GM10266 (cell line): ENCODE data around the gene DLX1.

ENCODE experiments used
- DNase-seq: peaks from one replicate; pipeline ENCODE4 v3.0.0; 2012; ENCODE audit errors: extremely low spot score
- CTCF ChIP-seq: IDR thresholded peaks from 2 replicates; pipeline ENCODE4 v1.5.1; 2012; ENCODE audit warnings: mild to moderate bottlenecking, low read depth; ENCODE audit not compliant: control insufficient read depth, insufficient read depth; ENCODE audit errors: missing control alignments

DLX1 gene

GRCh38 chr2:172096626-172097547, 11.6 kb downstream of the DLX1 start:
- peak; percentile 45 for DNase-seq
- no peak for TF ChIP-seq CTCF

DNA sequence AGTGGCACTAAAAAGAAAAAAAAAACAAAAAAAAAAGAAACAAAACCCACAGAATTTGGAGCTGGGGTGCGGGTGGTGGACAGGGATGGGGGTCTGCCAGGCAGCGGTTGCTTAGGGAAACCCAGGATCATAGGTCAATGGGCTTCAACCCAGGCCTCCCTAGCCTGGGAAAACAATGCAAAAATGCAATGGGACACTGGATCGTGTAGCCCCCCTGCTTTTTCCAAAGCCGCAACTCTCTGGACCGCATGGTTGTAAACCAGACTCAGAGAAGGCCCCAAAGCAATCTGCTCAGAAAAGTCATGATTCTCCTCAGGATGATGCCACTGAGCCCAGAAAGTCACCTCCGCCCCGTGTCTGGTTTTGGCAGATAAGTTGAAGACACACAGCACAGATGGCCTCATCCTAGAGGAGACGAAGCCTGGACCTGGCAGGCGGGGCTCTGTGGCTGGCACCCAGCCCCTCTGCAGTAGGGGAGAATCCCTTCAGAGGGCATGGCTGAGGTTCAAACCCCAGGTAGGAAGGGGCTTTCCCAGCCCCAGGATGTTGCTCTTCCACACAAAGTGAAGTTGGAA, 12.3 kb downstream of the DLX1 start:
- TF ChIP-seq CTCF: no peak
- DNase-seq: peak; percentile 33

GRCh38 chr2:172098287-172098649, 13.0 kb downstream of the DLX1 start:
- peak; percentile 32 for DNase-seq

DNA sequence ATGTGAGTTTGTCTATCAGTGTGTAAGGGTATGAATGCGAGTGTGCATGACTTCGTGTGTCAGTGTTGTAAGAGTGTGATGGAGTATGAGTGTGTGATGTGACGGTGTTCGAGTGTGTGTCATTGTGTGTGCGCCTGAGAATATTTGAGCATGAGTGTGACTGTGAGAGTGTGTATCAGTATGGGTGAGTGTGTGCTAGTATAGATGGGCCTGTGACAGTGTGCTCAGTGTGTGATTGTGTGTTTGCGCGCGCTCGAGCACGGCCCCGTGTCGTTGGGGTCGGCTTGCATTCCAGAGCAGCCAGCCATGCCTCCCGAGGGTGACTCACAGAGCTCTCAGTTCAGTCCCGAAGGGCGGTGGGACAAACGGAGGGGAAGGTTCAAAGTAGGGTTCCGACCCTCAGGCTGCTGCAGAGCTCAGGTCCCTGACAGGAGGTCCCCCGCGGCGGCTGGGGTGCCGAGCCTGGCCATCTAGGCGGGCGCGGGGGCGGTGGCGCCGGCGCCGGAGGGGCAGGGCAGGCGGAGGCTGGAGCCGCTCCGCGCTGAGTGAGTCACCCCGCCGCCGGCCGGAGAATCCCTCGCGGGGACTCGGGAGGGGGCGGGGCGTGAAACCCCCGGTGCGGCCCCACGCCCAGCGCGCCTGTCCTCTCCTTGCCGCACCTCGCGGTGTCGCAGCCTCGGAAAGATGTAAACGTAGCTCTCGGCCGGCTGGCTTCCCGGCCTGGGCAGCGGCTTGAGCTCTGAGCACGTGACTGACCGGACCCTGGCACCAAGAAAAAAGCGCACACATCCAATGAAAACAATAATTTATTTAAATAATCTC, 13.6 kb downstream of the DLX1 start:
- TF ChIP-seq CTCF: no peak
- DNase-seq: peak; percentile 71

More at GRCh38 chr2:172098287-172098649, 13.0 kb downstream of the DLX1 start:
- TF ChIP-seq CTCF: no peak

DNA sequence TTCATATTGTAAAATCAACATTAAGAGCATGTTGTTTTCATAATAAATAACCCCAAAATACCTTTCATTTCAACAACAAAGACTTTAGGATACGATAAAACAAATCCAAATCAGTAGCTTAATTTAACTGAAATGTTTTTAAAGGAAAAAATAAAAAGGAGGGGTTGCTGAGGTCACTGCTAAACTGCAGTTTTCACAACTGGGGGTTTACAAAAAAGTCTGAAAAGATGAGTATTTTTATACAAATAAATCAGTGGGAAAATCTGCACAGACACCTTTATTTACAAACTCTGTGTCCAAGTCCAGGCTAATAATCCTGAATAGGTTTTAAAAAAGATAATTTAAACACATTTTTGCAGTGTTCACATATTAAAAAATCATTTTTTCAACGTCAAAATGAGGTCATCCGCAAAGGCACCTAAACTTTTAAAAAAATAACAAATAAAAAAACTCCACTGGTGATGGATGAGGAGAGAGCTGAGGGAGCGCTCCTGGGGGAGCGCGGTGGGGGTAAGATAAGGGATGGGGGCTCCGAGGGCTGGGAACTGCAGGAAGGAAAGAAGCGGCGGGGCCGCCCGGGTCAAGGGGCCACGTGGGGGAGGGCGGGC, 14.3 kb downstream of the DLX1 start:
- no peak for TF ChIP-seq CTCF
- DNase-seq: no peak

DNA sequence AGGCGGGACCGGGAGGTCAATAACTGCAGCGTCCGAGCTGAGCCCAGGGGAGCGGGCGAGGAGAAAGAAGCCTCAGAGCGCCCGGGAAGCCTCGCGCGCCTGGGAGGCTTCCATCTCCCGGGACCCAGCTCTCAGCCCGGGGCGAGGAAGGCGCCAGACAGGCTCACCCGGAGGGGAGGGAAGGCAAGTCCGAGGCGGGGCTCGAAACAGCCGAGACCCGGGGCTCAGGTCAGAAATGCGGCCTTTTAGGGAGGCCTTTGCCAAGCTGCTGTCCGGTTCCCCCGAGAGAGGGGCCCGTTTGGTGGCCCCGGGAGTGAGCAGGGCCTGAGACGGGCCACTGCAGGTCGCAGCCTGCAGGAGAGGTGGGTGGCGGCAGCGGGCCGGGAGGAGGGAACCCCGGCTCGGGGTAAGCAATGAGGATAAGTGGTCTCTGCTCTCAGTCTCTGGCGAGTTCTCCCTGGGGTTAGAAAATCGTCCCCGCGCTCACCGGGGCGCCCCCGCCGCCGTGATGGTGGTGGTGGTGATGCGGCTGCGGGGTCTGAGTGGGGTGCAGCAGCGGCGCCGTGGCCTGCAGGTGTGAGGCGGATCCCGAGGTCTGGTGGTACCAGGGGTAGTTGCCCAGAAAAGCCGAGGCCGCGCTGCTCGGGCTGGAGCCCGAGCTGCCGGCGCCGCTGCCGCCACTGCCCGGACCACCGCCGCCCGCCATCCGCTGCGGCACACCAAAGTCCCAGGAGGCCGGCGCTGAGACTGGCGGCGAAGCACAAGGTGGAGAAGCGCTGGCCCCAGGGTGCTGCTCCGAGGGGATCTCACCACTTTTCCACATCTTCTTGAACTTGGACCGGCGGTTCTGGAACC, 15.0 kb downstream of the DLX1 start:
- peak; percentile 49 for DNase-seq

More for the DNA sequence above, 15.0 kb downstream of the DLX1 start:
- no peak for TF ChIP-seq CTCF
